Neural crest cell (in vitro differentiated cells): ENCODE results near the gene KCNIP3. TPM values are rescaled to one million over a fixed set of nuclear protein-coding genes. Genes with fewer than 3 reads are reported as not detected.
A peak's percentile ranks its signal among the peaks of the same experiment; 100 is the strongest.

Source experiments
- DNase-seq: peaks from one replicate; pipeline ENCODE4 v3.0.0; 2021; ENCODE audit warnings: low read depth, mixed read lengths, low spot score
- H3K27ac Mint-ChIP-seq: one replicate; pipeline ENCODE4 v1.8.0; 2021; ENCODE audit warnings: mild to moderate bottlenecking, mixed read lengths; ENCODE audit not compliant: unreplicated experiment
- H3K27me3 Mint-ChIP-seq: 2 replicates; pipeline ENCODE4 v1.8.0; 2021; ENCODE audit warnings: low read depth, mild to moderate bottlenecking, mixed read lengths
- H3K36me3 Mint-ChIP-seq: 2 replicates; pipeline ENCODE4 v1.8.0; 2021; ENCODE audit warnings: low read depth, mild to moderate bottlenecking, mixed read lengths
- H3K4me1 Mint-ChIP-seq: 2 replicates; pipeline ENCODE4 v1.8.0; 2021; ENCODE audit warnings: mixed read lengths
- H3K4me3 Mint-ChIP-seq: one replicate; pipeline ENCODE4 v1.8.0; 2021; ENCODE audit warnings: mild to moderate bottlenecking, mixed read lengths
- H3K9me3 Mint-ChIP-seq: 2 replicates; pipeline ENCODE4 v1.8.0; 2021; ENCODE audit warnings: mixed read lengths
- CTCF ChIP-seq: fragments of 200-600 bp; sonication (generic); conservative IDR thresholded peaks from 2 replicates; pipeline ENCODE4 v1.5.0; 2021; ENCODE audit warnings: antibody characterized with exemption, mild to moderate bottlenecking
- total RNA-seq: library from RNA; stranded (reverse); gene quantifications from 2 replicates; pipeline ENCODE4 v1.2.1, GENCODE V29; 2021

KCNIP3 gene
- total RNA-seq, 1 donor from 2014 or later = 2.9 TPM

- H3K27ac Mint-ChIP-seq = no peak overlapping the region
- no peak overlapping the region for H3K4me3 Mint-ChIP-seq
- no peak for TF ChIP-seq CTCF
- no peaks in the 10 kb centered on the region for H3K4me1 Mint-ChIP-seq
- no peak for DNase-seq
- H3K9me3 Mint-ChIP-seq = no peaks in the 10 kb centered on the region
- H3K27me3 Mint-ChIP-seq = peaks cover 69% of the 10 kb centered on the region
- H3K36me3 Mint-ChIP-seq = no peaks in the 10 kb centered on the region
Measured at GRCh38 chr2:95346231-95346737, 49.1 kb downstream of the KCNIP3 start.

GRCh38 chr2:95346738-95347671 is 49.9 kb downstream of the KCNIP3 start:
- peaks cover 64% of the 10 kb centered on the region for H3K27me3 Mint-ChIP-seq
- H3K9me3 Mint-ChIP-seq = no peaks in the 10 kb centered on the region
- no peaks in the 10 kb centered on the region for H3K36me3 Mint-ChIP-seq
- H3K4me3 Mint-ChIP-seq = peak overlapping the region; percentile 65
- peak; percentile 24 for DNase-seq
- TF ChIP-seq CTCF = no peak
- H3K4me1 Mint-ChIP-seq = peaks cover 6% of the 10 kb centered on the region
- no peak overlapping the region for H3K27ac Mint-ChIP-seq

DNA sequence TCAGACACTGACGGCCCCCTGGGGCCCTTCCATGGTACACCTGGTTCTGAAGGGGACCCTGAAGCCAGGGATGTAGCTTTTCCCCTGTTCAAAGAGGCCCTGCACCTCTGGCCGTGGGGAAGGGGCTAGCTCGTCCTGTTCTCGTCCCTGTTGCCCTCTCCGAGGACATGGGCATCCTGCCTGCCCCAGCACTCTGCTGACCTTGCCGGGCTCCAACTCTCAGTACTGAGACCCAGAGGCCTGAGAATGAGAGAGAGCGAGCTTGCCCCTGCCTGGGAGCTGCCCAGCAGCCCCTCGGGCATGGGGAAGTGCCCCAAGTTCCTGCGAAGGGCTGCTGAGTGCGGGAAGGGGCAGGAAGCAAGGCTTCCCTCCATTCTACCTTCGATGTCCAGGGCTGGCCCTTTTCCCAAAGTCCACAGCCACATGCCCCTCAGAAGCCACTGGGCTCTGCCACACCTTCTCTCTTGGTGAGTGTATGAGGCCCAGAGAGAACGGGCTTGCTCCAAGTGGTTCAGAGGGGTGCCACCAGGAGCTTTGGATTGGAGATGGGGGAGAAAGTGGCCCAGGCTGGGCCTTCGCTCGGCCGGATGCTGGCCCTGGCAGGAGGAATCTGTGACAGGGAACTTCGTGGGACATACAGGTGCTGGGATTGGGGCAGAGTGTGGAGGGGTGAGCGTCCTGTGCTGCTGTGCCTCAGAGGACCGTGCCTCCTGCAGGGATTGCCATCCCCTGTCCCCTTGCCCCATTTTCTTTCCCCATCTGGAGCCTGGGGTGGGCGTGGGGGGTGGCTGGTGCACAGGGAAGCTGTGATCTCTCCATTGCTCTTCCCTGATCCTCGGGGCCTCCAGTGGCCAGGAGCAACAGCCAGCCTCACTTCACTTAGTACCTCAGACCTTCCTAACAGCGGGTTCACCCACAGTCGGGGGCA is 50.8 kb downstream of the KCNIP3 start:
- peaks cover 57% of the 10 kb centered on the region for H3K27me3 Mint-ChIP-seq

GRCh38 chr2:95348609-95349567 is 51.7 kb downstream of the KCNIP3 start:
- Mint-ChIP-seq H3K27ac (no peak overlapping the region), H3K27me3 (peaks cover 47% of the 10 kb centered on the region), H3K4me1 (peaks cover 8% of the 10 kb centered on the region), H3K4me3 (peak overlapping the region; percentile 65), H3K36me3 (no peaks in the 10 kb centered on the region), H3K9me3 (no peaks in the 10 kb centered on the region)
- no peak for DNase-seq
- TF ChIP-seq CTCF = no peak

More for the DNA sequence above, 50.8 kb downstream of the KCNIP3 start:
- Mint-ChIP-seq H3K27ac (no peak overlapping the region), H3K4me1 (peaks cover 8% of the 10 kb centered on the region), H3K36me3 (no peaks in the 10 kb centered on the region), H3K4me3 (peak overlapping the region; percentile 65), H3K9me3 (no peaks in the 10 kb centered on the region)
- DNase-seq = no peak
- TF ChIP-seq CTCF = no peak
